ENCODE results near the gene RYR3.
"Not testable (repeated sequence)": the region's sequence is repeated elsewhere in the genome, so short reads cannot be mapped to it uniquely, and the experiment has no call there.

Gene RYR3

GRCh38 chr15:33561967-33562366 lies 251.2 kb downstream of the RYR3 start:
- no peak for TF ChIP-seq CTCF (conservative IDR thresholded peaks at IDR 0.05; ENCODE audit: low read depth, low read length)
- no peak overlapping the region for H2AFZ ChIP-seq (ENCODE audit: low read depth)
- no peaks in the 10 kb centered on the region for H4K20me1 ChIP-seq (ENCODE audit: insufficient read depth)
- H3K79me2 ChIP-seq (ENCODE audit: insufficient read depth, low read depth): no peaks in the 10 kb centered on the region
- no peak overlapping the region for H3K27ac ChIP-seq
- no peaks in the 10 kb centered on the region for H3K36me3 ChIP-seq (ENCODE audit: insufficient read depth)
- H3K4me2 ChIP-seq: no peak overlapping the region
- no peak overlapping the region for H3K9ac ChIP-seq
- no peak overlapping the region for H3K4me3 ChIP-seq (IDR thresholded peaks at IDR 0.05; ENCODE audit: insufficient read depth, low read depth, low read length)
- no peaks in the 10 kb centered on the region for H3K27me3 ChIP-seq (ENCODE audit: insufficient read depth, low read depth)
- no peaks in the 10 kb centered on the region for H3K4me1 ChIP-seq (ENCODE audit: low read depth, poor library complexity, severe bottlenecking)

GRCh38 chr15:33565094-33565493 lies 254.3 kb downstream of the RYR3 start:
- no peaks in the 10 kb centered on the region for H3K27me3 ChIP-seq (ENCODE audit: insufficient read depth, low read depth)
- no peak overlapping the region for H3K9ac ChIP-seq
- H3K4me1 ChIP-seq (ENCODE audit: low read depth, poor library complexity, severe bottlenecking): no peaks in the 10 kb centered on the region
- no peak overlapping the region for H3K4me2 ChIP-seq
- H3K27ac ChIP-seq: no peak overlapping the region
- no peak for TF ChIP-seq CTCF (conservative IDR thresholded peaks at IDR 0.05; ENCODE audit: low read depth, low read length)
- no peak overlapping the region for H2AFZ ChIP-seq (ENCODE audit: low read depth)
- no peak overlapping the region for H3K4me3 ChIP-seq (IDR thresholded peaks at IDR 0.05; ENCODE audit: insufficient read depth, low read depth, low read length)
- H3K79me2 ChIP-seq (ENCODE audit: insufficient read depth, low read depth): no peaks in the 10 kb centered on the region
- H4K20me1 ChIP-seq (ENCODE audit: insufficient read depth): no peaks in the 10 kb centered on the region
- no peaks in the 10 kb centered on the region for H3K36me3 ChIP-seq (ENCODE audit: insufficient read depth)

GRCh38 chr15:33567652-33568051 lies 256.9 kb downstream of the RYR3 start:
- TF ChIP-seq CTCF (conservative IDR thresholded peaks at IDR 0.05; ENCODE audit: low read depth, low read length): no peak
- Histone ChIP-seq H2AFZ (ENCODE audit: low read depth) (no peak overlapping the region), H3K27me3 (ENCODE audit: insufficient read depth, low read depth) (no peaks in the 10 kb centered on the region), H3K79me2 (ENCODE audit: insufficient read depth, low read depth) (no peaks in the 10 kb centered on the region), H3K4me2 (no peak overlapping the region), H4K20me1 (ENCODE audit: insufficient read depth) (no peaks in the 10 kb centered on the region), H3K4me3 (IDR thresholded peaks at IDR 0.05; ENCODE audit: insufficient read depth, low read depth, low read length) (no peak overlapping the region), H3K36me3 (ENCODE audit: insufficient read depth) (no peaks in the 10 kb centered on the region), H3K4me1 (ENCODE audit: low read depth, poor library complexity, severe bottlenecking) (no peaks in the 10 kb centered on the region), H3K9ac (no peak overlapping the region), H3K27ac (no peak overlapping the region)

GRCh38 chr15:33569036-33569435 lies 258.3 kb downstream of the RYR3 start:
- no peaks in the 10 kb centered on the region for H3K4me1 ChIP-seq (ENCODE audit: low read depth, poor library complexity, severe bottlenecking)

GRCh38 chr15:33577911-33578310 lies 267.1 kb downstream of the RYR3 start:
- not testable (repeated sequence) for H2AFZ ChIP-seq (ENCODE audit: low read depth); H3K4me1 ChIP-seq (ENCODE audit: low read depth, poor library complexity, severe bottlenecking); H3K9ac ChIP-seq; H3K27ac ChIP-seq; H3K36me3 ChIP-seq (ENCODE audit: insufficient read depth); H3K27me3 ChIP-seq (ENCODE audit: insufficient read depth, low read depth); H3K79me2 ChIP-seq (ENCODE audit: insufficient read depth, low read depth); H3K4me3 ChIP-seq (IDR thresholded peaks at IDR 0.05; ENCODE audit: insufficient read depth, low read depth, low read length); H4K20me1 ChIP-seq (ENCODE audit: insufficient read depth); H3K4me2 ChIP-seq

More at GRCh38 chr15:33569036-33569435, 258.3 kb downstream of the RYR3 start:
- TF ChIP-seq CTCF (conservative IDR thresholded peaks at IDR 0.05; ENCODE audit: low read depth, low read length): no peak
- H3K9ac ChIP-seq: no peak overlapping the region
- H2AFZ ChIP-seq (ENCODE audit: low read depth): no peak overlapping the region
- H3K4me3 ChIP-seq (IDR thresholded peaks at IDR 0.05; ENCODE audit: insufficient read depth, low read depth, low read length): no peak overlapping the region
- no peaks in the 10 kb centered on the region for H3K27me3 ChIP-seq (ENCODE audit: insufficient read depth, low read depth)
- H3K36me3 ChIP-seq (ENCODE audit: insufficient read depth): no peaks in the 10 kb centered on the region
- no peak overlapping the region for H3K4me2 ChIP-seq
- H4K20me1 ChIP-seq (ENCODE audit: insufficient read depth): no peaks in the 10 kb centered on the region
- H3K79me2 ChIP-seq (ENCODE audit: insufficient read depth, low read depth): no peaks in the 10 kb centered on the region
- H3K27ac ChIP-seq: no peak overlapping the region
